ENCODE data around the gene CCDC40. TPM values are rescaled to one million over a fixed set of nuclear protein-coding genes. Genes with fewer than 3 reads are reported as not detected.

The CCDC40 gene
- total and polyA plus RNA-seq, 4 donors: 6.9 to 34.6 (median 22.2) TPM

DNA sequence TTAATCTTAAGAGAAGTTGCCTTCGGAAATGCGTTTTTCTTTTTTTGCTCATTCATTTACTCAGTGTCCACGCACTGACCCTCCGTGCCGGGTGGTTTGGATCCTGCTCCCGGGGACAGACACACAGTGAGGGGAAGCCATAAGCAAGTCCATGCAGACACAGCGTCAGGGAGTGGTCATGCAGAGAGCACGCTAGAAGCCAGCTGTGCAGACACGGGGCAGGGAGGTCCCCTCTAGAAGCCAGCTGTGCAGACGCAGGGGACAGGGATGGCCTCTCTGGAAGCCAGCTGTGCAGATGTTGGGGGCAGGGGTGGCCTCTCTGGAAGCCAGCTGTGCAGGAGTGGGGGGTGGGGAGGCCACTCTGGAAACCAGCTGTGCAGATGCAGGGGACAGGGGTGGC lies 69.7 kb downstream of the CCDC40 start:
- no peaks in the 10 kb centered on the region for H3K9me3 ChIP-seq (ENCODE audit: control insufficient read depth, insufficient read depth, low read length)
- peaks cover 53% of the 10 kb centered on the region for H3K36me3 ChIP-seq (ENCODE audit: control insufficient read depth, insufficient read depth, low read length)
- peak overlapping the region; percentile 16 for H3K27ac ChIP-seq (ENCODE audit: low read depth, low read length)
- no peak overlapping the region for H3K4me3 ChIP-seq (ENCODE audit: low read depth, low read length)
- WGBS (ENCODE audit: insufficient coverage): 60% methylated on average over 10 of the region's 10 CpGs
- peak in 1 of 6 donors; percentile 23 for DNase-seq (ENCODE audit: low read depth in 4 of 6, low spot score in 6 of 6)
- H3K27me3 ChIP-seq (ENCODE audit: control insufficient read depth, insufficient read depth, low read length): no peaks in the 10 kb centered on the region
- peaks cover 48% of the 10 kb centered on the region for H3K4me1 ChIP-seq (ENCODE audit: control insufficient read depth, insufficient read depth, low read length)

DNA sequence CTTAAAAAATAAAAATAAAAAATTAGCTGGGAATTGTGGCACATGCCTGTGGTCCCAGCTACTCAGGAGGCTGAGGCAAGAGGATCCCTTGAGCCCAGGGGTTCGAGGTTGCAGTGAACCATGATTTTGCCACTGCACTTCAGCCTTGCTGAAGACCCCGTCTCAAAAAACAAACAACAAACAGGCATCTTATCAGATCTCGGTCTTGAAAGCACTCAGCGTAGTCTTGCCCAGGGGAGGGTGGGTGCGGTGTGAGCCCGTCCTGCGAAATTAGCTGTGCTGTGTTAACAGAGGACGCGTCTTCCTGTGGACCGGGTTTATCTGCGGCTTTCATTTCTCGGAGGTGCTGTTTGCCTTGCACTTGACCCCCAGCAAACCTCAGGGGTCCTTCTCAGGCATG lies 70.3 kb downstream of the CCDC40 start:
- Histone ChIP-seq H3K36me3 (ENCODE audit: control insufficient read depth, insufficient read depth, low read length) (peaks cover 59% of the 10 kb centered on the region), H3K4me1 (ENCODE audit: control insufficient read depth, insufficient read depth, low read length) (peaks cover 46% of the 10 kb centered on the region), H3K9me3 (ENCODE audit: control insufficient read depth, insufficient read depth, low read length) (no peaks in the 10 kb centered on the region), H3K27me3 (ENCODE audit: control insufficient read depth, insufficient read depth, low read length) (no peaks in the 10 kb centered on the region), H3K27ac (ENCODE audit: low read depth, low read length) (no peak overlapping the region), H3K4me3 (ENCODE audit: low read depth, low read length) (no peak overlapping the region)
- 88% methylated on average over 11 of the region's 12 CpGs for WGBS (ENCODE audit: insufficient coverage)
- no peak for DNase-seq (ENCODE audit: low read depth in 4 of 6, low spot score in 6 of 6)

DNA sequence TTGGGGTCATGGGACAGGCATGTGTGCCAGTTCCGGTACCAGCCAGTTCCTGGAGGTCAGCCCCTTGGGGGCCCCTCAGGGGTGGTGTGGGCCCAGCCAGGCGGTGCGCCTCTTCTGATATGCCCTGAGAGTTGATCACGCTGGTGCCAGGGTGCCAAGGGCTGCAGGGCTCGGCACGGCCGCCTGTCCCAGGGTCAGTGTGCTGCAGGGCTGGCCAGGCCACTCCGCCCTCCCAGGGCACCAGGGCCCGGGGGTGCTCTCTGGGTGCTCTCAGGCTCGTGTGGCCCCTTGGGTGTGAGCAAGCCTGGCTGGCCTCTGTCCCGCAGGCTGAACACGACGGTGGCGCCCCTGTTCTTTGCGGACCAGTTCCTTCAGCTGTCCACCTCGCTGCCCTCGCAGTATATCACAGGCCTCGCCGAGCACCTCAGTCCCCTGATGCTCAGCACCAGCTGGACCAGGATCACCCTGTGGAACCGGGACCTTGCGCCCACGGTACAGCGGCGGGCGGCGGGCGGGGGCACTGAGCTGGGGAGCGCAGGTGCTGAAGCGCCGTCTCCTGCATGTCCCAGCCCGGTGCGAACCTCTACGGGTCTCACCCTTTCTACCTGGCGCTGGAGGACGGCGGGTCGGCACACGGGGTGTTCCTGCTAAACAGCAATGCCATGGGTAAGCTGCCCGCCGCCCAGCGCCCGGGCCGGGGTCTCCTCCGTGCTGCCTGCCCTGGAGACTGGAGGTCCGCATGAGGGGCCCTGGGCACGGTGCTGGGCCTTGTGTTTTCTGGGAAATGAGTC lies 71.0 kb downstream of the CCDC40 start:
- DNase-seq (ENCODE audit: low read depth in 4 of 6, low spot score in 6 of 6): no peak
- 93% methylated on average over 46 of the region's 46 CpGs for WGBS (ENCODE audit: insufficient coverage)
- Histone ChIP-seq H3K9me3 (ENCODE audit: control insufficient read depth, insufficient read depth, low read length) (no peaks in the 10 kb centered on the region), H3K27me3 (ENCODE audit: control insufficient read depth, insufficient read depth, low read length) (no peaks in the 10 kb centered on the region), H3K4me1 (ENCODE audit: control insufficient read depth, insufficient read depth, low read length) (peaks cover 39% of the 10 kb centered on the region), H3K27ac (ENCODE audit: low read depth, low read length) (no peak overlapping the region), H3K36me3 (ENCODE audit: control insufficient read depth, insufficient read depth, low read length) (peaks cover 65% of the 10 kb centered on the region), H3K4me3 (ENCODE audit: low read depth, low read length) (no peak overlapping the region)

DNA sequence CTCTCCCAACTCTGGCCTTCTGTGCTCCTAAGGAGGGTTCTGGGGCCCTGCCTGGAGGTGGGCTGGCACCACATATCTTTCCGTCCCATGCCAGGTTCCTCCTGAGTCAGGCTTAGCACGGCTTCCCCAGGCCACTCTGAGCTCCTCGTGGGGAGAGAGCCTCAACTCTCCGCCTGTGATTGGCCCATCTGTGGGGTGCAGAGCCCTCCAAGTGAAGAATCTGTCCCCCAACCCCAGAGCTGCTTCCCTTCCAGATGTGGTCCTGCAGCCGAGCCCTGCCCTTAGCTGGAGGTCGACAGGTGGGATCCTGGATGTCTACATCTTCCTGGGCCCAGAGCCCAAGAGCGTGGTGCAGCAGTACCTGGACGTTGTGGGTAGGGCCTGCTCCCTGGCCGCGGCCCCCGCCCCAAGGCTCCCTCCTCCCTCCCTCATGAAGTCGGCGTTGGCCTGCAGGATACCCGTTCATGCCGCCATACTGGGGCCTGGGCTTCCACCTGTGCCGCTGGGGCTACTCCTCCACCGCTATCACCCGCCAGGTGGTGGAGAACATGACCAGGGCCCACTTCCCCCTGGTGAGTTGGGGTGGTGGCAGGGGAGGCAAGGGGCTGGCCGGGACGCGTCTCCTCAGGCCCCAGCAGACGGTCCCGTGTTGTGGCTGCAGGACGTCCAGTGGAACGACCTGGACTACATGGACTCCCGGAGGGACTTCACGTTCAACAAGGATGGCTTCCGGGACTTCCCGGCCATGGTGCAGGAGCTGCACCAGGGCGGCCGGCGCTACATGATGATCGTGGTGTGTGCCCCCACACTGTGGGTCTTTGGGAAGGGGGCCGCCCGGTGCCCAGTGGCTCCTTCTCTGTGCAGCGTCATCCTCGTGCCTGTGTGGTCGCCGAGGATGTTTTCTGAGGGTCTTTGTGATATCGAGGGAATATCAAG lies 71.9 kb downstream of the CCDC40 start:
- 96% methylated on average over 35 of the region's 40 CpGs for WGBS (ENCODE audit: insufficient coverage)
- H3K9me3 ChIP-seq (ENCODE audit: control insufficient read depth, insufficient read depth, low read length): no peaks in the 10 kb centered on the region
- H3K36me3 ChIP-seq (ENCODE audit: control insufficient read depth, insufficient read depth, low read length): peaks cover 74% of the 10 kb centered on the region
- DNase-seq (ENCODE audit: low read depth in 4 of 6, low spot score in 6 of 6): no peak
- H3K27ac ChIP-seq (ENCODE audit: low read depth, low read length): no peak overlapping the region
- H3K4me1 ChIP-seq (ENCODE audit: control insufficient read depth, insufficient read depth, low read length): peaks cover 32% of the 10 kb centered on the region
- H3K4me3 ChIP-seq (ENCODE audit: low read depth, low read length): no peak overlapping the region
- H3K27me3 ChIP-seq (ENCODE audit: control insufficient read depth, insufficient read depth, low read length): no peaks in the 10 kb centered on the region

DNA sequence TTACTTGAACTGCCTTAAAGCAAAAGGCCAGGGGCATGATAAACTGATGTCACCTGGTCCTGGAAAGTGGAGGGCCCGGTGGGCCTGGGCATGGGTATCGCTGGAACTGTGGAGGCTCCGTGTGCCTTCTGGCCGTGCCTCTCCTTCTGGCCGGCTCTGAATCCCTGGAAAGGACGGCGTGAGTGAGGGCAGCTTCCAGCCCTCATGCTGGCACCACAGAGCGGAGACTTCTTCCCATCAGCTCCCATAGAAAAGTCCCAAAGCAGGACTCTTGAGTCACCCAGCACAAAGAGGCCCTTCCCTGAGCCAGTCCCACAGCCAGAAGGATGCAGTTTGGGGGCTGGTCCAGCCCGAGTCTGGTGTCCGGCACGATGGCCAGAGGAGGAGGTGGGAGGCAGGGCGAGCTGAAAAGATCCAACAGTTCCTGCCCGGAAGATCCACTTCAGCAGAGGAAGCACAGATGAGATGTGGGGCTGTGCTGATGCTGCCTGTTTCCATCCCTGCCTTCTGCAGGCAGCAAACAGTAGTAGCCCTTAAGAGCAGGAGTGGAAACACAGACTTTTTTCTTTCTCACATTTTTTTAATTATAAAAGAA lies 72.7 kb downstream of the CCDC40 start:
- DNase-seq (ENCODE audit: low read depth in 4 of 6, low spot score in 6 of 6): no peak
- H3K27me3 ChIP-seq (ENCODE audit: control insufficient read depth, insufficient read depth, low read length): no peaks in the 10 kb centered on the region
- peaks cover 23% of the 10 kb centered on the region for H3K4me1 ChIP-seq (ENCODE audit: control insufficient read depth, insufficient read depth, low read length)
- no peaks in the 10 kb centered on the region for H3K9me3 ChIP-seq (ENCODE audit: control insufficient read depth, insufficient read depth, low read length)
- no peak overlapping the region for H3K27ac ChIP-seq (ENCODE audit: low read depth, low read length)
- H3K36me3 ChIP-seq (ENCODE audit: control insufficient read depth, insufficient read depth, low read length): peaks cover 75% of the 10 kb centered on the region
- H3K4me3 ChIP-seq (ENCODE audit: low read depth, low read length): no peak overlapping the region
- WGBS (ENCODE audit: insufficient coverage): 94% methylated on average over 11 of the region's 13 CpGs

DNA sequence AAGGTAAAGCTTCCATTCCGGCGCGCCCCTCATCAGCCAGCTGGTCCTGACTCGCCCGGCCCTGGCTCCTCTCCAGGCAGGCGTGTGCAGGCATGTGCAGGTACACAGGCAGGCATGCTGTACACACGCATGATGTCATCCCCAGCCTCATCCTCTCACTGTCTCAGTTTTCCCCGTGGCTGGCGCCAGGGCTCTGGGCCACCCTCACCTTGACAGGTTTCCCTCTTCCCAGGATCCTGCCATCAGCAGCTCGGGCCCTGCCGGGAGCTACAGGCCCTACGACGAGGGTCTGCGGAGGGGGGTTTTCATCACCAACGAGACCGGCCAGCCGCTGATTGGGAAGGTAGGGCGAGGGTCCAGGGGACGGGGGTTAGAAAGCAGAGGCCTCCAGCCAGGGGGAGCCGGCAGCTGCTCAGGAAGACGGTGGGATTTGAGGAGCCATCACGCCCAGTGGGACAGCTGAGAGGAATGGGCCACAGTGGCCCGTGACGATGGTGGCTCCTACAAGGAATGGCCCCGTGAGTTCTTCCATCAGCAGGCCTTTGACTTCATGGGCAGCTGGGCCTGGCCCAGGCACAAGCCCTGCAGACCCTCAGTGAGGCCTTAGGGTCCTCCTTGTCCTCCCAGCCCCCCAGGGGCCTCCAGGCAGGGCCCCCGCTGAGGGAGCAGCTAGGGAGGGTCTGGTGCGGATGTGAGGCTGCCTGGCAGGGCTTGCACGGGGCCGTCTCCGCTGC lies 73.4 kb downstream of the CCDC40 start:
- H3K9me3 ChIP-seq (ENCODE audit: control insufficient read depth, insufficient read depth, low read length): no peaks in the 10 kb centered on the region
- peaks cover 16% of the 10 kb centered on the region for H3K4me1 ChIP-seq (ENCODE audit: control insufficient read depth, insufficient read depth, low read length)
- peaks cover 70% of the 10 kb centered on the region for H3K36me3 ChIP-seq (ENCODE audit: control insufficient read depth, insufficient read depth, low read length)
- WGBS (ENCODE audit: insufficient coverage): 90% methylated on average over 30 of the region's 30 CpGs
- no peak overlapping the region for H3K27ac ChIP-seq (ENCODE audit: low read depth, low read length)
- no peak for DNase-seq (ENCODE audit: low read depth in 4 of 6, low spot score in 6 of 6)
- H3K4me3 ChIP-seq (ENCODE audit: low read depth, low read length): no peak overlapping the region
- no peaks in the 10 kb centered on the region for H3K27me3 ChIP-seq (ENCODE audit: control insufficient read depth, insufficient read depth, low read length)

DNA sequence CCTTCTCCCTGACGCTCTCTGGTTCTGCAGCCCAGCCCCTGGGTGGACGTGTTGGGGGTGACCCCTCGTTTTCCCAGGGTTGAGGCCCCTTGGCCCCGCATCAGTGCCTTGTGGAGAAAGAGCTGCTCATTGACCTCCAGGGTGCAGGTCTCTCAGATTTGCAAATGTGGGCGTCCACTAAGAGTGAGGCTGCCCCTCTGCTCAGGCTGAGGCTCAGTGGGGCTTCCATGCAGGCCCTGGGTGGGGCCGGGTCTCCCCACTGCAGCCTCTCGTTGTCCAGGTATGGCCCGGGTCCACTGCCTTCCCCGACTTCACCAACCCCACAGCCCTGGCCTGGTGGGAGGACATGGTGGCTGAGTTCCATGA lies 74.0 kb downstream of the CCDC40 start:
- H3K27me3 ChIP-seq (ENCODE audit: control insufficient read depth, insufficient read depth, low read length): no peaks in the 10 kb centered on the region
- DNase-seq (ENCODE audit: low read depth in 4 of 6, low spot score in 6 of 6): no peak
- H3K27ac ChIP-seq (ENCODE audit: low read depth, low read length): no peak overlapping the region
- H3K4me1 ChIP-seq (ENCODE audit: control insufficient read depth, insufficient read depth, low read length): peaks cover 10% of the 10 kb centered on the region
- no peak overlapping the region for H3K4me3 ChIP-seq (ENCODE audit: low read depth, low read length)
- H3K36me3 ChIP-seq (ENCODE audit: control insufficient read depth, insufficient read depth, low read length): peaks cover 70% of the 10 kb centered on the region
- H3K9me3 ChIP-seq (ENCODE audit: control insufficient read depth, insufficient read depth, low read length): peaks cover 2% of the 10 kb centered on the region
- WGBS (ENCODE audit: insufficient coverage): 87% methylated on average over 7 of the region's 9 CpGs

DNA sequence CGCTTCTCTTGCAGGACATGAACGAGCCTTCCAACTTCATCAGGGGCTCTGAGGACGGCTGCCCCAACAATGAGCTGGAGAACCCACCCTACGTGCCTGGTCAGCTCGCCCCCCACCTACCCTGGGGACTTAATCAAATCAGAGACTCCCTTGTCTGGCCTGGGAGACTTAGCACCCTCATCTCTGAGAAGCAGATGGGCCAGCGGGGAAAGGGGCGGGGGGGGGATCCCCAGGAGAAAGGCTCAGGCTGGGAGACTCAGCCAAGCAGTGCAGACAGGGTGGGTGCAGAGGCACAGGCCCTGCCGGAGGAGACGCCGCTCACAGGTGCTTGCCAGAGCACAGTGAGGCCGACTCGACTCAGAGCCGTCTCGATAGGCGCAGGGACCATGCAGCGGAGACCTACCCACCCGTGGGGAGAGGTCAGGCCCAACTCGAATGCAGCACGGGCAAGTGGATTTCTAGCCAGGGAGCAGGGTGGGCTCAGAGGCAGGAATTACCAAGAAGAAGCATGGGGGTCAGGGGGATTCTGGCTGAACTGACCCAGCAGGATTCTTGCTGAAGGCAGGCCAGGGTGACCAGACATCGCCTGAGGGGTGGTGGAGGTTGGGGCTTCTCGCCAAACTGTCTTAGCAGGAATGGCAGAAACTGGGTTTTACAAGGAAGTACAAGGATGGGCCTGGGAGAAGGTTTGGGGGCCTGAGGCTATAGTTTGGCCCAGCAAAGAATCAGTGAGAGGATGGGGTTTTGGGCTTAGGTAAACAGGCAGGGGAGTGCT lies 74.7 kb downstream of the CCDC40 start:
- WGBS (ENCODE audit: insufficient coverage): 89% methylated on average over 21 of the region's 21 CpGs
- Histone ChIP-seq H3K36me3 (ENCODE audit: control insufficient read depth, insufficient read depth, low read length) (peaks cover 69% of the 10 kb centered on the region), H3K4me1 (ENCODE audit: control insufficient read depth, insufficient read depth, low read length) (peaks cover 4% of the 10 kb centered on the region), H3K4me3 (ENCODE audit: low read depth, low read length) (no peak overlapping the region), H3K27ac (ENCODE audit: low read depth, low read length) (no peak overlapping the region), H3K9me3 (ENCODE audit: control insufficient read depth, insufficient read depth, low read length) (peaks cover 2% of the 10 kb centered on the region), H3K27me3 (ENCODE audit: control insufficient read depth, insufficient read depth, low read length) (no peaks in the 10 kb centered on the region)
- no peak for DNase-seq (ENCODE audit: low read depth in 4 of 6, low spot score in 6 of 6)
